EH (cell line): ENCODE data around the gene EMILIN1.
"Not testable (repeated sequence)": the region's sequence is repeated elsewhere in the genome, so short reads cannot be mapped to it uniquely, and the experiment has no call there.

ENCODE experiments used
- DNase-seq: peaks from one replicate; pipeline ENCODE4 v3.0.0-alpha.2; 2015; ENCODE audit warnings: low read depth

Gene EMILIN1

GRCh38 chr2:27053776-27054175 lies 24.6 kb upstream of the EMILIN1 start:
- DNase-seq = no peak

DNA sequence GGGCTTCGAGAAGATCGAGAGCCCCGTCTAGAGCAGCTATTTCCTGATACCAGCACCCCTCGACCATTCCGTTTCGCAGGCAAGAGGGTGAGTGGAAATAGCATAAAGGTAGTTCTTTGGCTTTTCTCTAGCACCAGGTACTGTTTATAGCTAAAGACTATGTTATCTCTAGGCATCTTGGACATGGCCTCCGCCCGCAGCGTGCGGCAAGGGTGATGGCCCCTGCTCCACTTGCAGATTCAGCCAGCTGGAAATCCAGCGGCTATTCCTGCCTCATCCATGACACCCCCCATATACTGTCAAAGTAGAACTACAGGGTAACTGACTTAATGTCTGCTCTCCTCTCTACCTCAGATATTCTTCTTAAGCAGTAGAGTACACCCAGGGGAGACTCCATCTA lies 23.7 kb upstream of the EMILIN1 start:
- DNase-seq = no peak

GRCh38 chr2:27057184-27057583 lies 21.2 kb upstream of the EMILIN1 start:
- no peak for DNase-seq

GRCh38 chr2:27058210-27058609 lies 20.2 kb upstream of the EMILIN1 start:
- DNase-seq = no peak

- no peak for DNase-seq
Measured at GRCh38 chr2:27059141-27059820, 19.1 kb upstream of the EMILIN1 start.

DNA sequence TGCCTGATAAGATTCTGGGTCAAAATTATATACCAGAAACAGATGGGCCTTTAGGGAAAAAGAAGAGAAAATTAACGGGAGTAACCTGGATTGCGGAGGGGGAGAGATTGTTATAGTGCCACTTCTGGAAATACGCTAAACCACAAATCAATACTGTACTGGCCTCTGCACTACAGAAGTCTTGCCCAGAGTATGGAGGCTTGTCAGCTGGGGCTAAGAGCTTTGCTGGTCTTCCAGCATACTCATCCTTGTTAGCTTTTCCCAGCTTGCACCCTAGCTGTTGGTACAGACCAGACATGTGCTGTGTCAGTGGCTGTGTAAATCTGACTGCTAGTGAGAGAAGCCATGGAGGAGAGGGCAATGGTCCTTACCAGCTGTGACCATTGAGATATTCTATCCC lies 18.1 kb upstream of the EMILIN1 start:
- DNase-seq = no peak

DNA sequence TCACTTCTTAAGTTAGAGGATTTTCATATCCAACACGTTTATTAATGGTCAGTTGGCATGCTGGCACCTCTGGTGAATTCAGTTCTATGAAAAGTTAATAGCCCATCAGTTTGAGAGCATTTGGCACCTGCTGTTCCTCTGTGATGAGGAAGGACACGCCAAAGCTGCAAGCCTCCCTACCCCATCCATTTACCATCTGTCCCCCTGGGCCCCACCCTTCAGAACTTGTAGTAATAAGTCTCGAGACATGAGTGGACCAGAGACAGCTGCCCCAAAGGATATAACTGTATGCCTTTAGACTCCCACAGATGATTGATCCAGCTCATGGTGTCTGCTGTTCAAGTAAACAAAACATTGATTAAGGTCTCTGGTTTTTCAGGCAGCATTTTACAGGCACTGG lies 13.3 kb upstream of the EMILIN1 start:
- no peak for DNase-seq

- DNase-seq = no peak
Measured at GRCh38 chr2:27067385-27067784, 11.0 kb upstream of the EMILIN1 start.

DNA sequence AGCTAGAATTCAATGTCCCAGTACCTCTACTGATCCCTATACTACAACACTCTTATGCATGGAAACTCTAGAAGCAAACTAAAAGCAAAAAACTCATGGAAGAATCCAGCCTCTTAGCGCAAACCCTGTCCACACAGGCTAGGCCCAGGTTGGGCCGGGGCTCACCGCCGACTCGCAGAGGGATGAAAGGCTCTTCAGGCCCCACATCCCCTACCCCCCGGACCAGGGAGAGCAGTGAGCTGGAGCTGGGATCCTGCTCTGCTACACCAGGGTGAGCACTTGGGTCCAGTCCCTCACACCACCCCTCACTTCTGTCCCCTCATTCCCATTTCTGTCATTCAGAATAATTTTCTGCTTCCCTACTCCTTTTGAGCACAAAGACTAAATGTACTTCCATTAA lies 9.0 kb upstream of the EMILIN1 start:
- DNase-seq = no peak

GRCh38 chr2:27069961-27070618 lies 8.3 kb upstream of the EMILIN1 start:
- DNase-seq = no peak

GRCh38 chr2:27070653-27071276 lies 7.7 kb upstream of the EMILIN1 start:
- DNase-seq = no peak

DNA sequence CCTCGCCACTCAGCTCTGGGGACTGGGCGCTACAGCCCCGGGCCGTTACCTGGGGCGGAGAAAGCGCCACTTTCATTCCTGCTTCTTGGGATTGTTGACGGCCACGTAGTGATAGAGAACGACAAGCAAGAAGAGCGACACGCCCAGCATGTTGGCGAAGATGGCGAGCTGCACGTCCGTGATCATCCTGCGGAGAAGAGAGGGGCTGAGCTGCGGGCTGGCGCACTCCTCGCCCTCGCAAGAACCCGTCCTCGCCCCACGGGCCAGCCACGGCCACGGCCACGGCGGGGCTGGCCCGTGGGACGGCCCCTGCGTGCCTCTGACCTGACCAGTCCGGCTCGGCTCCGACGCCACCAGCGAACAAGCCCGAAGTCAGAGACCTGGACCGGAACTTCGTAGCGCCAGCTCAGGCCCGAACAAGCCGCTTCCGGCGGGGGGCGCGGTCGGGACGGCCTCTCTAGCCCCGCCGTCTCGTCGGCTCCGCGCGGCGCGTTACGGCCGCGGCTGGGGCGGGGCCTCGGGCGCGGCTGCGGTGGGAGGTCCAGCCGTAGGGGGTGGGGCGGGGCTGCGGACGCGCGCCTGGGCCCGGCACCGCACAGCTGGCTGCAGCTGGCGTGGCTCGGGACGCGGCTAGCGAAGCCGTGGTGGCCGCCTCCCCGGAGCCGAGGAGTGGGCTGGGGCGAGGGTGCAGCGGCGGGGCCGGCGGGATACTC lies 7.0 kb upstream of the EMILIN1 start, which contains the start of gene OST4:
OST4 (minus strand) TSS at position 378 of the 713 bp plus-strand sequence.
- DNase-seq = peak; percentile 94

- DNase-seq = peak; percentile 72
Measured at GRCh38 chr2:27071990-27072830, 6.2 kb upstream of the EMILIN1 start.

DNA sequence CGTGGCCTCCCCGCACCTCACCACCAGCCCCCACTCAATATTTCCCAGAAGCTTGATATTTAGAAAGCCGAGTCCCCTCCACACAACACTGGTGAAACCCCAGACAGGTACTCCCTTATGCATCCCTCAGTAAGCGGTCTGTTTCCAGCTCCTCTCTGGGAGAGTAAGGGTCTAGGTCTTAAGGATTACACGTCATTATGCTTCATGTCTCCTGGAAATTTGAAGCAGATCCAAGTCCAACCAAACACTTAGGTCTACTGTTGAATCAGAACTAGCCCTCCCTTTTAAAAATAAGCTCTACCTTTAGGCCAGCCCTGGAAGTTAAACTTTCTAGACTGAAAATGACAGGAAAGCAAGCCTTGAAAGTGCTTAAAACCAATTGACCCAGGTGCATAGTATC lies 5.5 kb upstream of the EMILIN1 start:
- no peak for DNase-seq

GRCh38 chr2:27073782-27074181 lies 4.6 kb upstream of the EMILIN1 start:
- DNase-seq = no peak

DNA sequence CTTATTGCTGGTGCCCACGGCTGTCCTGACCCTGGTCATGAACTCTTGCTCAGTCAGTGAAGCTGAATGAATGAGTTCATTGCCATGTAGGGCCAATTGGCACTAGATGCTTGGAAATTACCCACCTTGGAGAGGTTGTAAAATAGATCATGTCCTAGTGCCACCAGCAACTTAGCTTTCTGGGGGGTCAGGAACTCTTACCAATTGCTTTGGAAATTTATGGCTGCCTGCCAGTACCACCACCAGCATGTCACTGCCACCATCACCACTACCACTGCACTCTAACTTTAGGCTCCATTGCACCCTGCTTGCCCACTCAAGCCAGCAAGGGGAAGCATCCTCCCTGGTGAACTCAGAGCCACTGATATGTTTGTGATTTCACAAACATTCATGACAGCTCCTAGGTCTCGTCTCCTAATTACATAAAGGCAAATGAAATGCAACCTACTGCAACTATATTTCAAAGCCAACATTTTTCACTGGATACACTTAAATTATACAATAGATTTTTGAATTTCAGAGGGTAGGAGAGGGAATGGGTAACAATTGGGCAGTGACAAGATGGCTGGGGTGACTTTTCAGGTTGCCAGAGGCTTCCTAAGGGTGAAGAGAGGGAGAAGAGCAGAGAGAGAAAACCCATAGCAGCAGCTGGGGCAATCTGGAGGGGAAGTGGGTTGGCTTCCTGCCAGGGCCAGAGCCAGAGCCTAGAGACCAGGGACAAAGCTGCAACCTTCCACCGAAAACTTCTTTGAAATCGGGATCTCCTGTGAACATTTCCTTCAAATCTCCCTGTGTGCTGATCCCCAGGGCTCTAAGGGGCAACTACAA lies 3.5 kb upstream of the EMILIN1 start:
- no peak for DNase-seq

DNA sequence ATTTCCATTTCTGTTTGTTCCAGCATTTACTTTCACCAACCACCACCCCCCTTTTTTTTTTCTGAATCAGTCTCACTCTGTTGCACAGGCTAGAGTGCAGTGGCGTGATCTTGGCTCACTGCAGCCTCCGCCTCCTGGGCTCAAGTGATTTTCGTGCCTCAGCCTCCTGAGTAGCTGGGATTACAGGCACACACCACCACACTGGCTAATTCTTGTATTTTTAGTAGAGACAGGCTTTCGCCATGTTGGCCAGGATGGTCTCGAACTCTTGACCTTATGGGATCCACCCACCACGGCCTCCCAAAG lies 2.9 kb upstream of the EMILIN1 start:
- not testable (repeated sequence) for DNase-seq

DNA sequence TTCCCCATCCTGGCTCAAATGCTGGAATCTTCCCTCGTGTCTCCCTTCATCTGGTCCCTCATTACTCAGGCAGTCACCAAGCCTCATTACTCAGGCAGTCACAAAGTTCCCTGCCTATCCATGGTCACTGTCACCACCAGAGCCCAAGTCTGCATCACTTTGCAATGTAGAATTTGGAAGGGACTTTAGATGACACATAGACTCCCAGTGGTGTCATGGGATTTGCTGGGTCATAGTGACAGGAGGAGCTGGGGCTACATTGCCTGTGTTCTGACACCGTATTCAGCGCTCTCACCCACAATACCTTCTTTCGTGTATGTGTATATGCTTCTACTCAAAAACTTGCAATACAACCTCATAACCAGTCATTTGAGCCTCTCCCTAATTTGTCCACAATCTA lies 2.1 kb upstream of the EMILIN1 start:
- DNase-seq = no peak

- no peak for DNase-seq
Measured at GRCh38 chr2:27077231-27077630, 1.2 kb upstream of the EMILIN1 start.

DNA sequence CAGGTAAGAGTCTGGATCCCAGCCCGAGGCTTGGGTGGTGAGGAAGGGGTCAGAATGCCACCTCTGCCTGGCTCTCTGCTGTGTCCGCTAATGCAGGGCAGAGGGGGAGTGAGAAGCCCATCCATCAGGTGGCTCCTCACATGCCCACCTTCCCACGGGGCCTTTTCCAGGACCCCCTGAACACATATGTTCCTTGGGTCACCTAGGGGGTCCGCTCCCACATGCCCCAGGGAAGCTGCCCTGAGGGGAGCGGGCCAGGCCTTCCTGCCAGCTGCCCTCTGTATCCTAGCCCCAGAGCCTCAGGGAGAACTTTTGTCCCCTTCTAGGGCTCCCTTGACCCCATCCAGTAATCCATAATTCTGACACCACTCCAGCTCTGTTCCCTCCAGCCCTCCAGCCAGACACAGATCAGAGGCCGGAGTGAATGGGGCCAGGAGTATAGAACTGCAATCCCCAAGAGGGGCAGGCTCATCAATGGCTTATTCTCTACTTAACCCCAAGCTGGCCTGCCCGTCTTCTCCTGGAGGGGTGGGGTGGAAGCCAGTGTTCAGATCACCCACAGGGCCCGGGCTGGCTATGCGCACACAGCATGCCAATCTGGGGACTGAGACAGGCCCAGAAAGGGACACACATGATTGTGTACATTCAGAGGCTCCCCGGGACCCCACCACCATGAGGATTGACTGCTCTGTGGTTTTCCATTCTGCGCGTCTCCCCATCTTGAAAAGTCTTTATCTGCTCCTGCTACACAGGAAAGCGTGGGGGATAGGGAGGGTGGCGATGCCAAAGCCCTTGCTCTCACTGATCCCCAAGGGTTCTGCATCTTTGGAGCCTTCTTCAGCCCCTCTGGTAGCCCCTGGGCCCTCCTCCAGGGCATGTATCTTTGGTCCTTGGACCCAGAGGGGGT lies 1.1 kb downstream of the EMILIN1 start:
- peak; percentile 26 for DNase-seq
